Stimulated activated CD4-positive, alpha-beta T cell treated with anti-CD3 and anti-CD28 coated beads, Interleukin-2, amount 100 ng/mL, for 24 hours (primary cell): ENCODE measurements around the gene SPATA13.
A peak's percentile ranks its signal among the peaks of the same experiment; 100 is the strongest.

Experiments used
- DNase-seq, 2 donors: peaks; one replicate each; pipeline ENCODE4 v3.0.0-alpha.2; 2020

Gene SPATA13

DNA sequence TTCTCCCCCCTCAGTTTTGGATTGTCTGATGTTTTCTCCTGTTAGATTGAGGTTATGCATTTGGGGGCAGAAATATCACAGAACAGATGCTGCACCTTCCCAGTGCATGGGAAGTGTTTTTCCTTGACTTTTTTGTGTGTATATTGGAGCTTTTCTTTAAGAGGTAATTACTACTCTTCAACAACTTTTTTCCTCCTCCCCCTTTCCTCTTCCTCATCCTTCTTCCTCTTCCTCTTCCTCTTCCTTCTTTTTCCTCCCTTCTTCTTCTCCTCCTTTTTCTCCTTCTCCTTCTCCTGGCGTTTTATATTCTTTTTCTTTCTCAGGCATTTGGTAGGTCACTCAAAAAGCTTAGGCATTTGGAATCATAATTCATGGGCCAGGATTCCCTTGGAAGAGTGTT is 18.1 kb upstream of the SPATA13 start:
- DNase-seq: no peak

DNA sequence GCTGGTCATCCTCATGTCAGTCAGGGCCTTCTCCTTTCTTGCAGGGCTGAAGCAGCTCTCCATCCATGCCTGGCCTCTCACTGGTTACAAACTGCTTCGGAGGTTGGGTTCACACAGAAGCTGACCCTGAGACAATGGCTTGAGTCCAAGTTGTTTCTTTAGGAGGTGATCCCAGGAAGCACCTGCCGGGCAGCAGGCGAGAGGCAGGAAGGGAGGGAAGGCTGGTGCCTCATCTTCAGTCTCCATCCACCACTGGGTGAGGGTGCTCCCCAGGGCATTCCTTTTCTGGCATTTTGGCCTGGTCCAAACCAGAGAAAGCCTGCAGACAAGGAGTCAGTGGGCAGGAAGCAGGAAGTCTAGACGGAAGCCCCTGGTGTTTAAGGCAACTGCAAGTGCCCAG is 17.6 kb upstream of the SPATA13 start:
- no peak for DNase-seq

DNA sequence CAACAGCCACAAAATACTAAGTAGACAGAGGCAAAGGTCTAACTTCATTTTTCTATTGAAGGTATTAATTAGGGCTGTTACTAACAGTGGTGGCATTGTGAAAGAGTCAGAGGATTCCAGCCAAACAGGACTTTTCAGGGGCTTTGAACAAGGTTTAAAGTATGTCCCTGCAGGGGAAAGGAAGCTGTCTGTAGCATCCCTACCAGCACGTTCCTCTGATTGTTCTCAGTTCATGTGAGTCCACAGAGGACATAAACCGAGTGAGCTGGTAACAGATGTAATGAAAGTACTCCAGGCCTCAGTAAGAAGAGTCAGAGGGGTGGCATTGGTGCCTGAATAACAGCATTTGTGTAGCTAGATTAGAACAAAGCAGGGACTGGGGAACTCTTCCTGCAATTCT is 15.3 kb upstream of the SPATA13 start:
- DNase-seq: no peak

DNA sequence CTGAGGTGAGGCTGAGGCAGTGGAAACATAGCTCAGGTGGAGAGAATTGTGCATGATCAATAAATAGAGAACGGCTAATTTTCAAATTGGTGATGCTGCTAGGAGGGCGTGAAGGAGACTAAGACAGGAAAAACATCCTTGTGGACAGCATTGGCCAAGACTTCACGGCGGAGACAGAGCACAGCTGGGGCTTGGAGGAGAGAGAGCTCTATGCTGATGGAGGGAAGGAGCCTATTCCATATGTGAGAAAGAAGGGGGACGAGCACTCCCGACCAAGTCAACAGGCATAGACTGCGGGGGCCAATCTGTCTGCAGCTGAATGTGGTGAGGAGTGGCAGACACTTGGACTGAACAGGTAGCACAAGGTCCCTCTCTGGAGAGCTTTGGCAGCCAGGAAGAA is 14.8 kb upstream of the SPATA13 start:
- no peak for DNase-seq

DNA sequence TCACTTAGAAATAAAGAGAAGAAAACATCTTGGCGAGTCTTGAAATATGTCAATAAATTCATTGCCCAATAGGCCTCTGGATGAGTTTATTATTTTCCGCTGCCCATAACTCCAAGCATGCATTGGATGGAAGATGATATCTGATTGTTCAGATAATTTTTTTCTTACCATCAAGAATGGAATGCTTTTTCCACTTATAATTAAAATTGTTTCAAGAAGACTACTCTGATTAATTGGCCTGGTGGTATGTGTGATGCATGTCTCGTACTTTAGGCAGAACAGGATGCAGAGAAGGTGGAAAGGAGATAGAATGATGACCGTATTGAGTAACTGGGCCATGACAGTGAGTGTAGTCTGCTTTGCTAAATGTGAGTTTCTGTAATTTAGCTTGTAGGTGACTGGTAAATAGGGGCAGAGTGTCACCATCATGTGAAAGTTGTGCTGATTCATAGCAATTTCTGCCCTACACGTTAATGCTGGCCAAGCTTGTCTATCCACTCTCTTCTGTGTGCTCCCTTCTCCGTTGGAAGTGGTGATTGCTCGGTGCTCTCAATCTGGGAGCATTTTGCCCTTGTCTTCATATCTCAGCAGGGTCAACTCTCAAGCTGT is 13.5 kb upstream of the SPATA13 start:
- DNase-seq: no peak

DNA sequence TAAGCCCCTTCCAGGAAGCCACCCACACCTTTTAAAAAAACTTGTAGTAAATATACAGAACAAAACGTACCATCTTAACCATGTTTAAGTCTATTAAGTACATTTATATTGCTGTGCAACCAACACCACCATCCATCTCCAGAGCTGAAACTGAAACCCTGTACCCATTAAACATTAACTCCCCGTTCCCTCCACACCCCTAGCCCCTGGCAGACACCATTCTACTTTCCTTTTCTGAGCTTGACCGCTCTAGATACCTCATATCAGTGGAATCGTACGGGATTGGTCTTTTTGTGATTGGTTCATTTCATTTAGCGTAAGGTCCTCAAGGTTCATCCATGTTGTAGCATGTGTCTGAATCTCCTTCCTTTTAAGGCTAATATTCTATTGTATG is 13.0 kb upstream of the SPATA13 start:
- no peak for DNase-seq

DNA sequence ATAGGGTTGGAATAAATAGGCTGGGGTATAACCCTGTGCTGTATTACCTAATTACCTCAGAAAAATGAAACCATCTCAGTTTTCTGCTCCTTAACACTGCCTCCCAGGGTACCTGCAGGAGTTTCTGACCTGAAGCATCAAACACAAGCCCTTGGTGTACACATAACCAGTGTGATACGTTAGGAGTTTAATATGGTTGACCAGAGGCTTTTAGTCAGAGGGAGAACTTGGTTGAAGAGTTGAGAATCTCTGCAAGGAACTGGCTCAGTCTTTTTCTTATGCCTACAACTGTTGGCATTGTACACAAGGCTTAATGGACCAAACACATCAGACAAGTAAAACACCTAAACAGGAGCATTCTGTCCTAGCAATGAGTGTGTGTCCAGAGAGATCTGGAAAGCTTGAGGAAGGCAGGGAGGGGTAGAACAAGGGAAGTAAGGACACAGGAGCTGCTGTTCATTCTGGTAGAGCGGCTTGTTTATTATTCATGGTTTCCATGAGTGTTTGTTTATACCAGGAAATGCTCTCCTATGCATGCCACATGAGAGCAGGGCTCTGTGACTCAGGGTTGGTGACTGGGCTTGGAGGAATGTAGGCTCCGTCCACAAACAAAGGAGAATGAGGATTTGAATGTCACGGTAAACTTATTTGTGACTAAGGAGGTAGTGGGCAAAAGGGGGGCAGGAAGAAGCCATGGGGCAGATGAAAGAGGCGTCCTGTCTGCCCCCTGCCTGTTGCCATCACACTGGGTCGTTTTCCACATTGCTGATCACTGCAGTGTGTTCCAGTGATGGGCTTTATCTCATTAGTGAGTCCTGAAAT is 11.9 kb upstream of the SPATA13 start:
- DNase-seq: no peak

DNA sequence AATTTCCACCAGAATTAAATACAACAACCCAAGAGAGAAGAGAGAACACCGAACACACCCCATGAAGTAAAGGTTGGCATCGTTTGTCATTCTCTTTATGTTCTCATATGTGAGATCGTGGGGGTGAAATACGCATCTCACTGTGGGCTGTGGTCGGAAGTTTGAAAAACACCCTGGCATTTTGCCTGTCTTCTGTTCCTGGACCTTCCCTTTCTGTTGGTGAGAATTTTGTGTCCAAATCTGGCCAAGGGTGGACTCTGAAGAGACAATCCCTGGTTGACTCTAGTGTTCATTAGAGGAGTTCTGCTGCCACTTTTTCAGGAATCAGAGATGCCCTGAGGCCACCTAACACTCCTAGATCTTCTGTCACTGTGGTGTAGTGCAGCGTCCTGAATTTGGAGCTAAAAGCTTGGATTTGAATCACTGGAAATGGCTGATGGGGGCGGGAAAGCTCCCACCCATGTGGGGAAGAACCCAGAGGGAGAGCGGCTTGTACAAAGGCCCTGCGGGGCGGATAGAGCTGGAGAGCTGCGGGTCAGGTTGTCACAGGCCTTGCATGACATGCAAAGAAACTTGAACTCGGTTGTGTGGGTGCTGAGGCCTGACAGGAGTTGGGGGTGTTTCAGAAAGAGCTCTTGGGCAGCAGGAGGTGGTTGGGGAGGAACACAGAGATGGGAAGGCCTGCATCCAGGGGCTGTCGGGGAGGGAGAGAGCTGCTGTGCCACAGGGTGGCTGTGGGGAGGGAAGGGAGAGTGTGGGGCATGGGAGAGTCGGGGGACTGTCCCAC is 11.1 kb upstream of the SPATA13 start:
- DNase-seq: no peak

DNA sequence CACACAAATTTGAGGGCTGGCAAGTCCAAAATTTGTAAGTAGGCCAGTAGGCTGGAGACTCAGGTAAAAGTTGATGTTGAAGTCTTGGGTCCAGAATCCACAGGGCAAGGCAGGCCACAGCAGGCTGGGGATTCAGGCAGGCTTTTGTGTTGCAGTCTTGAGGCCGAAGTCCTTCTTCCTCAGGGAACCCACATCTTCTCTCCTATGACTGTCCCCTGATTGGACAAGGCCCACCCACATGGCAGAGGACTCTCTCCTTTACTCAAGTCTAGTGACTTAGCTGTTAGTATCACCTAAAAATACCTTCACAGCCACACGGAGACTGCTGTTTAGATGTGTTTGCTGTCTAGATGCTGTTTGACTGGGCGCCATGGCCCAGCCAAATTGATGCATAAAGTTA is 9.9 kb upstream of the SPATA13 start:
- no peak for DNase-seq

DNA sequence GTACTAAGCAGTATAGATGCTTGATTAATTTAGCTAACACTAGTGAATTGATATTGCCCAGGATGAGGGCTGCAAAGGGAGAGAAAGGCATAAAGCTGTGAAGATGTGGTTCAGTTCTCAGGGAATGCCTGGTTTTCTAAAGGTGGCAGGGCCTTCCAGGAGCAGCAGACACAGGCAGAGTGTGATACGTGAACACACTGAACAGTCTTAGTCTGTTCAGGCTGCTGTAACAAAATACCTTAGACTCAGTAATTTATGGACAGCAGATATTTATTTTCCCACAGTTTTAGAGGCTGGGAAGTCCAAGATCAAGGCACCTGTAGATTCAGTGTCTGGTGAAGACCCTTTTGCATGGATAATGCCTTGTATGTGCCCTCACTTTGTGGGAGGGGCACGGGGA is 8.7 kb upstream of the SPATA13 start:
- no peak for DNase-seq

DNA sequence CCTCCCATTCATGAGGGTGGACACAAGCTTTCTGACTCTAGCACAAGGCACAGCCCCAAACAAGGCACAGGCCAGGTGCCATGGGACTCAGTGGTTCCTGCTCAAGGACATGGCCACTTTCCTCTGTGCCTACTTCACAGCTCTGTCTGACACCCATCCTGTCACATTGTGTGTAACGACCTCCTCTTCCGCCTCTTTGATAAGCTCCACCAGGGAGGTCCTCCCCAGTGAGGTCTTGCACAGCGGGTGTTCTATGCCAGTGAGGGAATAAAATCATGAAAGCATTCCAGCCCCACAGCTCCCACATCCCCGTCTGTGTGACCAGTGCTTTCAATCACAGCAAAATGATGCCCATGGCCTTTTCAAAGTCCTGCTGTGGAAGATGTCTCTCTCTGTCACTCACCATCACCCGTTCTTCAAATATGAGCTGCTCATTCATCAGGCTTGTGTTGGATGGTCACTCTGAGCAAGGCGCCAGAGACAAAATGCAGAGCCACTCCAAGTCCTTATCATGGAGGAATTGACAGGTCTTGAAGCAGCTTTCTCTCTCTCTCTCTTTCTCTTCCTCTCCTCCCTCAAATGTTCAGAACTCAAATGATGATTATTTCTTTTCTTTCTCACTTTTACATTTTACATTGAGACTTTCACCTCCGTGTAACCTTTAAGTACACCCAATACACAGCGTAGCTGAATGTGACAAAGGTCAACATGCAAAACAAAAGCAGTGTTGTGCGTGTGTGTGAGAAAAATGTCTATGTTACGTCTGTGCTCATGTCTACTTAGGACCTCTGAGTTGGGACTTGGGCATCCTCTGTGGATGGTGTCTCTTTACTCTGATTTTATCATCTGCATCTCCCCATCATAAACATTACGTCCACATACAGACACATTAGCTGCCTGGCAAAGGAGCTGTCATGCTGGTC is 8.0 kb upstream of the SPATA13 start:
- DNase-seq: no peak

DNA sequence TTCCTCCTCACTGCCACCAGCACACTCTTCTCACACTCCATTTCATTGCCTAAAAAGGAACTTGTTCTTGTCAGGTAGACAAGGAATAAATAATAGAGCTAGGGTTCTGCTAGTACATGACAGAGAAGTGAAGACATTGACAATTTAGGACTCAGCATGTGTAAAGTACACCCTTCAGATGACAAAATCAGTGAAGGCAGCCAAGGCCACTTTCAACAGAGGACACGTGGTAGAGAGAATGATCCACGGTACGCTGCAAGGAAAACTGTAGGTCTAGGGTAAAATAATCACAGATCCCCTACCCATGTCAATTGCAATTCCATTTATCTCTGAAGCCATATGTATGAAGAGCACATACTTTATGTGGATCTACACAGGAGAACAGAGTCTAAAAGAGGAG is 7.2 kb upstream of the SPATA13 start:
- no peak for DNase-seq

DNA sequence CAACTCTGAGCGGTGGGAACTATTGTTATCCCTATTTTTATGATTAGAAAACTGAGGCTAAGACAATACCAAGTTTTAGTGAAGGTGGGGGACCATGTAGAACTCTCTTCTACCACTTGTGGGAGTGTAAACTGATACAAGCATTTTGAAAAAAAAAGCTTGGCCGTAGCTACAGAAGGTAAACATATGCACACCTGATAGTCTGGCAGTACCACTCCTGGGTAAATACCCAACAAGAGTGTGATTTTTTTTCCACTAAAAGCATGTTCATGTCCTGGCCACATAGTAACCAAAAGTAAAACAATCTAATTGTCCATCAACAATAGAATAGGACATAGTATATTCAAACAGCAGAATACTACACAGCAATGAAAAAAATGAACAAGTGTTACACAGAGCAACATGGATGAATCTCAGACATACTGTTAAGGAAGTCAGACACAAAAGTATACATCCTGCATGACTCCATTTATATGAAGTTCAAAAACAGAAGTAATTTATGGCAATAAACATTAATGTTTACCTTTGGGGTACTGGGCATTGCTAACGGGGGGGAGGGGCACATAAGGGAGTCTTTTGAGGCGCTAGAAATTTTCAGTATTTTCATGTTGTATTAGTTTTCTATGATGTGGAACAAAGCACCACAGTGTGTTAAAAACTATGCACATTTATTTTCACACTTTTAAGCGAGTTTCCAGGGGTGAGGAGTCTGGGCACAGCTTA is 6.4 kb upstream of the SPATA13 start:
- no peak for DNase-seq

DNA sequence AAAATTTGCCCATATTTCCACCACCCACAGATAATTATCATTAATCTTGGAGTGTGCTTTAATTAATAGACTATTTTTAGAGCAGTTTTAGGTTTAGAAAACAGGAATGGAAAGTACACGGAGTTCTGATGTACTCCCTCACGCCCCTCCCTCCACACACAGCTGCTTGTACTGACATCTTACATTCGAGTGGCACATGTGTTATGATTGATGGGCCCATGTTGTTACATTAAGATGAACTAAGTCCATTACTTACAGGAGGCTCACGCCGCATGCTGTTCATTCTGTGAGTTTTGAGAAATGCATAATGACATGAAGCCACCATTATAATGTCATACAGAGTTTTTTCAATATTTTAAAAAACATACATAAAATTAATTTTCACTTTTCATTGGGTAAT is 1.2 kb upstream of the SPATA13 start:
- DNase-seq: no peak

DNA sequence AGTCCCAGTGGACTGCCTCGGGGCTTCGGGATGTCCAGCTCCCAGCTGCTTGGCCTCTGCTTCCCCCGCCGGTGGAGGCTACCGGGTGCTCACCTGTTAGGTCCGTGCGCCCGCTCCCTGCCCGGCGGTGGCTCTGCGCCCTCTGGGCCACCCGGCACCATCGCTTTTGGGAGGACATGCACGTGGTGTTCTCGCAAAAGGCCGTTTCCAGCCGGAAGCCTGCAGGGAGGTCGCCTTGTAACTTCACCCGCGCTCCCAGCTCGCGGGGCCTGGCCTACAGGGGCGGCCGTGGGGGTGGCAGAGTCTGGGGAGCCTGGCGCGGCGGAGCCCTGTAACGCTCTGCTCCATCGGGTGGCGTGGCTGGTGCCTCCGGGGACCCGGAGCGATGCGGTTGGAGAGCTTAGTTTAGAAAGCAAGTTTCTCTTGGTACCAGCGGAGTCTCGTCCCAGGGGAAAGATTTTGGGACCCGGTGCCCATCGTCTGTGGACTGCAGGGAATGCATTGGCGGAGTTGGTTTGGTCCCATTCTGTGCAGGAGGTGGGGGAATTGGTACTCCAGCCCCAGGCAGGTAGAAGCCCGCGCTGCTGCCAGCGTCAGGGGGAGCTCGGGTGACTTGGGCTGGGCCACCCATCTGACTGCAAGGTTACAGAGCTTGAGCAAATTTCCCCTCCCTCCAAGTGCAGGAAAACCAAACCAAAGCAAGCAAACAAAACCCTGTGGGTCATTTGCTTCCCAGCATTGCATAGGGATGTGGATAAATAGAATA is 673 bp downstream of the SPATA13 start:
- peak in 1 of 2 donors; percentile 53 for DNase-seq

DNA sequence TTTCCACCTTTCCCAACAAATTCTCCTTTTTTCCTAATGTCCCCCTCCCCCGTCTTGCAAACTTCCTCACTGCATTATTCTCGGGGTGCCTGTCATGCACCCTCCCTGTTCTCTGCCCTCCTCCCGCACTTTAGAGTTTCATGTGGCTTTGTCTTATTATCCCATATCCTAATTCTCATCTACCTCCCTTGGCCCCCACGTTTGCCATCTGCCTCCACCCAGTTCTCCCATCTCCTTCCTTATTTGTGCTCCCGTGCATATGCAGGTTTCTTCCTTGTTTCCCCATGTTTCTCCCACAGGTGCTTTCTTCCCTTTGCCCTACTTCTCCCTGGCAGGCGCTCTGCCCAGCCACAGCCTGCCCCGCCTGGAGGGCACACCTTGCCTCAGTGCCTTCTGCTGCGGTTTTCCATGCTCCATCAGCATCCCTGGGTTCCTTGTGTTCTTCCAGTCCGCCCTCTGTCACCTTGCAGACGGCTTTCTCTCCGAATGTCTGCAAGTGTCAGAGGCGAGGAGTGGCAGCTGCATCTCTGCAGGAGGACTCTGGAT is 1.5 kb downstream of the SPATA13 start:
- DNase-seq: no peak

DNA sequence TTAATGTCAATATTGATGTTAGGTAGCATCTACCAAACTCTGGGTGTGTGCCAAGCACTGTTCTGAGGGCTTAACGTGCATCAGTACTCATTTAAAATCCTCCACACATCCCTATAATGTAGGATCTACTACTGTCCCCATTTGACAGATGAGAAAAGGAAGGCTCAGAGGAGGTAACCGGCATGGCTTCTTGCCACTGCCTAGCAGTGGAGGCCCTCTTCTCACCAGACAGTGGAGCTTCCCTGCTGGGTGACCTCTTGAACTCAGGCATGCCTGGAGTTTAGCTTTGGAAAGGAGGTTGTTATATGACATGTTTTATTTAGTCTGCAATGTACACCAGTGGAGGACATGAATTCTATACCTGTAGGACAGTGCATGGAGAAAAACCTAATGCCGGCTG is 2.1 kb downstream of the SPATA13 start:
- no peak for DNase-seq

DNA sequence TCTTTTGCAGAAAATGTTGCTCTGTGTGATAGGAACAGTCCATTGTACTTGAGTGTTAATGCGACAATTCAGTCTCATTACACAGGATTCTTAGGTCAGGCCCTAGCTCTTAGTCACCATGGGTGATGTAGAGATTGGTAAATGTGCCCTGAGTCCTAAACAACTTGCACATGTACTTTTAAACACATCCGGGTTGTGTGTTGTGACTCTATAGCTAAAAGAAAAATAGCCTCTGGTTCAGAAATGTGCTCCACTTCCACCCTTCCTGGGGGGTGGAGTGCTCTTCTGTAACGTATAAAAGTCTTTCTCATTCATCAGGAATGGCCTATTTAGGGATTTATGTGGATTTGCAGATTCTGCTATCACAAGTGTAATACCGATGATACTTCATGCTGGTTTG is 5.2 kb downstream of the SPATA13 start:
- no peak for DNase-seq

DNA sequence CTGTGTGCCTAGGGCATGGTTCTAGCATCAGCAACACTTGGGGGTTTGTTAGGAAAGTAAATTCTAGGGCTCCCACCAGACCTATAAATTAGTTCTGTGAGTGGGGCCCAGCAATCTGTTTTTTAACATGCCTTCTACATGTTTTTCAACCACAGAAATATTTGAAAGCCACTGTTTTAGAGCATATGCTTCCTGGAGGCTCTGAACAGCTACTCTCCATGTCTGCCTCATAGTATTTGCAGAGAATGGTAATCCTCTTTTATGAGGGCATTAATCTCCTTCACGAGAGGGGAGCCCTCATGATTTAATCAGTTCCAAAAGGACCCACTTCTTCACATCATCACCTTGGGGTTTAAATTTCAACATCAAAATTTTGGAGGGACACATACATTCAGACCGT is 6.0 kb downstream of the SPATA13 start:
- no peak for DNase-seq

DNA sequence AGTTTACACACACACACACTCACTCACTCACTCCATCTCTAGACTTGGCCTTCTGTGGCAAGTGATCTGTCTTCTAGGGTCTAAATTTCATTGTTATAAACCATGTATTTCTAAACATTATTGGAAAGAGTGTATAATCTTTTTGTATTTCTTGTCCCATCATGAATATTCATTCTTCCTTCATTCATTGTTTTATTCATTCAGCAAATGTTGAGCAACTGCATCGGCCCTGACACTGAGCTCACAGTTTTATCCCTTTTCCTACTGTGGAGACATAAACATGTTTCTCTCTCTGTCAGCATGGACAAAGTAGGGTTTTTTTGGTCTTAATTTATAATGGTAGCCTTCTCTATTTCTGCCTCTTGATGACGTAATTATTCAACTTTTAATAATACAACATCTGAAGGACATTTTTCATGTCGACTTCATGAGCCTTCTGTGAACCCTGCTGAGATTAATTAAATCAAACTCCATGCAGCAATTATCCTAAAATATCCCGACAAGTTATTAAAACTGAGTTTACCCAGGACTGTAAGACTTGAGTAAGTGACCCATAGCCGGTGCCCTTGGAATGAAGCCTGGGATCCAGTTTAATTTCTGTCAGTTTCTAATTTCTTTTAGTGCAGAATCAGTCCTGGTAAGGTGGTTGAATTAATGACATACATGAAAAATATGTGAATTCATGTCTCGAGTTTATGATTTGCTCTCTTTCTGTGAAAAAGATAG is 7.3 kb downstream of the SPATA13 start:
- no peak for DNase-seq

DNA sequence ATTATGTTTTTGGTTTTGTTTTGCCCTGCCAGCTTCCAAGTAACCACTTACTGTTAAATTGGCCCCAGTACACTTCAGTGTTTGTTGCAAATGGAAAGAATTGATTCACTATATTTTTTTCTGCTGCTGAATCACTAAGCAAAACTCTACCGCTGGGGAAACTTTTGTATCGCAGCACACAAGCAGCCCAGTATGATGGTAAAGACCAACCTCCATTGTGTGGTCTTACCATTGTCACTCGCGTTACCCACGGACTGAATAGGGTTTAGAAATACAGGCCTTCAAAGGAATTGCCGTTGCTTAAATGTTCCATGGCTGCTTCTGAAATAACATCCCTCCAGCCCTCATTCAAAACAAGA is 7.9 kb downstream of the SPATA13 start:
- no peak for DNase-seq
